Measurements from ENCODE around the gene CDYL.

The CDYL gene

DNA sequence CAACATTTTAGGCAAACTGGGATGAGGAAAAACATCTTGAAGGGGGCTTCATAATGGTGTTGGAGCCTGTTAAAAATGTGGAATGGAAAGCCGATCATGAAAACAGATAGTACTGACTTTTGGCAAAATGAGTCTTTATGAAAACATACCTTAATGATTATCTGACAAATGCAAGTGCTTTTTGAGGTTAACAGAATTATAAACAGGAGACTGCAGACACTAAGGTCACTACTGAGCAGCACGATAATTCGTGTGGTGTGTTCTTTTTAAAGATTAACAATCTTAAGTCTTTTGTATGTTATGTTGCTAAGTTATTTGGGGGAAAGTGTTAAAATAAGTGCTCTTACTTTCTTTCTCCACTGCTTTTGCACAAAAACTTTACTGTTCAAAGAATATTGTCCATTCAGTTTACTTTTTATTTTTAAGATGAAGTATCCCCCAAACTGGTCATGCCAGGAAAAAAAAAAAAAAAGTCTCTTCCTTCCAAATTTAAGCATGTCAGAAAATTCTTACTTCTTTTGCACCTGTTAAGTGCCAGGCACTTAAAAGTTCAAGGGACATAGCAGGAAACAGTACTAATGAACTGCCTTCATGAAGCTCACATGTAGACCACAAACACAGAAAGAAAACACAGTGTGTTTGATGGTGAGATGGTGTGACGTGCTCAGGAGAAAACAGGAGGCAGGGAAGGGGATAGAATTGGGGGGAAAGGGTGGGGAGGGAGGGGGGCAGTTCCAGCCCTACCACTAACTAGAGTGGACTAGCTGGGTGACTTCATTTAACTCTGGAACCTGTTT, 73.2 kb downstream of the CDYL start:
- no peak for TF ChIP-seq TAF1 (IDR thresholded peaks at IDR 0.05; ENCODE audit: low read depth)

DNA sequence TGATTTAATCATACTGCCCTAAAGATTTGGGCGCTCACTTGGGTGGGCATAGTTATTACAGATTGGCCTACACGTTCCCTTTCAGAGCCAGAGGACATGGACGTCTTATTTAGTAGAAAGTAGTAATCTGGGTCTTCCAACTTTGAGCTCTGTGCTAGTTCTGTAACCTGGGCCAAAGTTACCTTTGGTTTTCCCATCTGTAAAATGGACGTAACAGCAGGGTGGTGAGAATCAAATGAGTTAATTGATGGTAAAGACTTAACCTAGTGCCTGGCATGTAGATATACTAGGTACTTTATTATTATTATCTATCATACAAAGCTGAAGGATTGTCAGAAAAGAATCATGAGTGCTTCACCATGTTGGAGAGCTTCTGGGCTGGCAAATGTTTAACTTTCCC, 74.8 kb downstream of the CDYL start:
- TF ChIP-seq NFIC (IDR thresholded peaks at IDR 0.05), result no peak
- TF ChIP-seq CEBPB (IDR thresholded peaks at IDR 0.05), result no peak
- no peak for TF ChIP-seq YY1 (IDR thresholded peaks at IDR 0.05; ENCODE audit: low read depth)
- no peak for TF ChIP-seq EP300 (IDR thresholded peaks at IDR 0.05; ENCODE audit: borderline replicate concordance)

DNA sequence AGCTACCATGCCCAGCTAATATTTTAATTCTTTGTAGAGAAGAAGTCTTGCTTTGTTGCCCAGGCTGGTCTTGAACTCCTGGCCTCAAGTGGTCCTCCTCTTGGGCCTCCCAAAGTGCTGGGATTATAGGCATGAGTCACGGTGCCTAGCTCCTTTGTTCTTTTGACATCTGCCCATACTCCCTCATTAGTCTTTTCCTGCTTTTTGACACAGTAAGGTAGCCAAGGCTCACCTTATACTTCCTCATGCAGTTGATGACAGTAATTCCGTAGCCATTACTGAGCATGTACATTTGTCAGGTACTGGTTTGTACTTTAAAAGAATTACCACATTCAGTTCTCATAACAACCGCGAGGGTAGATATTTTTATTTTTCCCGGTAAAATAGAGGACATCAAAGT, 76.7 kb downstream of the CDYL start:
- TF ChIP-seq, protein P1, sequence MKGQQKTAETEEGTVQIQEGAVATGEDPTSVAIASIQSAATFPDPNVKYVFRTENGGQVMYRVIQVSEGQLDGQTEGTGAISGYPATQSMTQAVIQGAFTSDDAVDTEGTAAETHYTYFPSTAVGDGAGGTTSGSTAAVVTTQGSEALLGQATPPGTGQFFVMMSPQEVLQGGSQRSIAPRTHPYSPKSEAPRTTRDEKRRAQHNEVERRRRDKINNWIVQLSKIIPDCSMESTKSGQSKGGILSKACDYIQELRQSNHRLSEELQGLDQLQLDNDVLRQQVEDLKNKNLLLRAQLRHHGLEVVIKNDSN (IDR thresholded peaks at IDR 0.05), result no peak
- TF ChIP-seq ZBTB7A (IDR thresholded peaks at IDR 0.05; ENCODE audit: low read depth) (no peak), TAF1 (IDR thresholded peaks at IDR 0.05; ENCODE audit: low read depth) (no peak), EP300 (IDR thresholded peaks at IDR 0.05; ENCODE audit: borderline replicate concordance) (no peak), RAD21 (IDR thresholded peaks at IDR 0.05; ENCODE audit: low read depth) (no peak), CEBPB (IDR thresholded peaks at IDR 0.05) (no peak), FOXM1 (IDR thresholded peaks at IDR 0.05; ENCODE audit: borderline replicate concordance, low read depth) (no peak), NFIC (IDR thresholded peaks at IDR 0.05) (no peak), CREB1 (IDR thresholded peaks at IDR 0.05; ENCODE audit: low read depth) (no peak), EGR1 (IDR thresholded peaks at IDR 0.05) (no peak), TCF12 (IDR thresholded peaks at IDR 0.05; ENCODE audit: low read depth) (no peak), TEAD4 (IDR thresholded peaks at IDR 0.05) (no peak), YY1 (IDR thresholded peaks at IDR 0.05; ENCODE audit: low read depth) (no peak)
- TF ChIP-seq, protein P2, sequence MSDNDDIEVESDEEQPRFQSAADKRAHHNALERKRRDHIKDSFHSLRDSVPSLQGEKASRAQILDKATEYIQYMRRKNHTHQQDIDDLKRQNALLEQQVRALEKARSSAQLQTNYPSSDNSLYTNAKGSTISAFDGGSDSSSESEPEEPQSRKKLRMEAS (IDR thresholded peaks at IDR 0.05), result no peak
- TF ChIP-seq, protein P3, sequence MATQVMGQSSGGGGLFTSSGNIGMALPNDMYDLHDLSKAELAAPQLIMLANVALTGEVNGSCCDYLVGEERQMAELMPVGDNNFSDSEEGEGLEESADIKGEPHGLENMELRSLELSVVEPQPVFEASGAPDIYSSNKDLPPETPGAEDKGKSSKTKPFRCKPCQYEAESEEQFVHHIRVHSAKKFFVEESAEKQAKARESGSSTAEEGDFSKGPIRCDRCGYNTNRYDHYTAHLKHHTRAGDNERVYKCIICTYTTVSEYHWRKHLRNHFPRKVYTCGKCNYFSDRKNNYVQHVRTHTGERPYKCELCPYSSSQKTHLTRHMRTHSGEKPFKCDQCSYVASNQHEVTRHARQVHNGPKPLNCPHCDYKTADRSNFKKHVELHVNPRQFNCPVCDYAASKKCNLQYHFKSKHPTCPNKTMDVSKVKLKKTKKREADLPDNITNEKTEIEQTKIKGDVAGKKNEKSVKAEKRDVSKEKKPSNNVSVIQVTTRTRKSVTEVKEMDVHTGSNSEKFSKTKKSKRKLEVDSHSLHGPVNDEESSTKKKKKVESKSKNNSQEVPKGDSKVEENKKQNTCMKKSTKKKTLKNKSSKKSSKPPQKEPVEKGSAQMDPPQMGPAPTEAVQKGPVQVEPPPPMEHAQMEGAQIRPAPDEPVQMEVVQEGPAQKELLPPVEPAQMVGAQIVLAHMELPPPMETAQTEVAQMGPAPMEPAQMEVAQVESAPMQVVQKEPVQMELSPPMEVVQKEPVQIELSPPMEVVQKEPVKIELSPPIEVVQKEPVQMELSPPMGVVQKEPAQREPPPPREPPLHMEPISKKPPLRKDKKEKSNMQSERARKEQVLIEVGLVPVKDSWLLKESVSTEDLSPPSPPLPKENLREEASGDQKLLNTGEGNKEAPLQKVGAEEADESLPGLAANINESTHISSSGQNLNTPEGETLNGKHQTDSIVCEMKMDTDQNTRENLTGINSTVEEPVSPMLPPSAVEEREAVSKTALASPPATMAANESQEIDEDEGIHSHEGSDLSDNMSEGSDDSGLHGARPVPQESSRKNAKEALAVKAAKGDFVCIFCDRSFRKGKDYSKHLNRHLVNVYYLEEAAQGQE (IDR thresholded peaks at IDR 0.05; ENCODE audit: low read depth), result no peak

DNA sequence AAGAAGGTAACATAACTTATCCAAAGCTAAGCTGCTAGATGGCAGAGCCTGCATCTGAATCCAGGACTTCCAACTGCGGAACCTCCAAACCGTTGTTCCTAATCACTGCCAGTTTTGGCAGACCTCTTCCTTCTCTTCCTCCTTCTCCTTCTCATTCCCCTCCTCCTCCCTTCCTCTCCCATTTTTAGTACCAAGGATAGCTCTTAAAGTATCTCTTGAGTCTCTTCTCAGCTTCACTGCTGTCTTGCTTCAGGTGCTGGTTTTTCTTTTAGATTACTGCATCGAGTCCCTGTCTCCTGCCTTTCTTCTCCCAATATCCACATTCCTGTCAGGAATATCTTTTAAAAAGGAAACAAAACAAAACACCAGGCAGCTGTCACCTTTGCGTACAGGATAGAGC, 77.1 kb downstream of the CDYL start:
- TF ChIP-seq, protein P3 (IDR thresholded peaks at IDR 0.05; ENCODE audit: low read depth), result peak; percentile 78
- no peak for TF ChIP-seq RAD21 (IDR thresholded peaks at IDR 0.05; ENCODE audit: low read depth)

DNA sequence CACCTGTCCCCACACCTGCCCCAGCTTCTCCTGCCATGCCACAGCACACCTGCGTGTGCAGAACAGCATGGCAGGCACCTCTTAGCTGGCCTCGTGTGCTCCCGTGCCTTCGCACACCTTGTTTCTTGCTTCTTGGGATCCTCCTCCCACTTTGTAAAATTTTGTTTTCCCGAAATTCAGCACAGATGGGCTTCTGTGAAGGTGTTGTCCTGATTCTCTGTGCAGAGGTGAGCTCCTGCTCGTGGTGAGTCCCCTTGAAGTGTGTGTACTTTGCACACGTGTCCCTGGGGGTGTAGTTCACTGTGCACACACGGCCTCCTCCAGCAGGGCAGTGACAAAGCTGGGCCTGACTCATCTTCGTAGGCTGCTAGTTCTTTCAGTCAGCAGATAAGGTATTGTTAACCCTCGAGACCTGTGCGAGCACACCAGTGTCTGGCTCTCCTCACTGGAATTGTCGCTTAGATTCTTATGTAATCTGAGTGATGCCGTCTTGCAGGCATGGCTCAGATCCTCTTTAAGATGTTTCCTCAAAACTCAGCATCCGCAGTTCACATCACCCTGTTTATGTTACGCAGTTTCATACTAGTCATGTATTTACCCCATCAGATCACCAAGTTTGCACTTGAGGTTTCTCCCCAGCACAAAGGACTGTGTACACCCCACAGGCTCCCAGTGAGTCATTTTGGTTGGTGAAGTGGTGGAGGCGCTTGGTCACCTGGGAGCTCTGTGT, 77.7 kb downstream of the CDYL start:
- TF ChIP-seq, protein P3 (IDR thresholded peaks at IDR 0.05; ENCODE audit: low read depth), result no peak
- TF ChIP-seq TEAD4 (IDR thresholded peaks at IDR 0.05), result no peak
- TF ChIP-seq FOXM1 (IDR thresholded peaks at IDR 0.05; ENCODE audit: borderline replicate concordance, low read depth), result no peak
- no peak for TF ChIP-seq ZBTB7A (IDR thresholded peaks at IDR 0.05; ENCODE audit: low read depth)
- TF ChIP-seq CREB1 (IDR thresholded peaks at IDR 0.05; ENCODE audit: low read depth), result no peak

DNA sequence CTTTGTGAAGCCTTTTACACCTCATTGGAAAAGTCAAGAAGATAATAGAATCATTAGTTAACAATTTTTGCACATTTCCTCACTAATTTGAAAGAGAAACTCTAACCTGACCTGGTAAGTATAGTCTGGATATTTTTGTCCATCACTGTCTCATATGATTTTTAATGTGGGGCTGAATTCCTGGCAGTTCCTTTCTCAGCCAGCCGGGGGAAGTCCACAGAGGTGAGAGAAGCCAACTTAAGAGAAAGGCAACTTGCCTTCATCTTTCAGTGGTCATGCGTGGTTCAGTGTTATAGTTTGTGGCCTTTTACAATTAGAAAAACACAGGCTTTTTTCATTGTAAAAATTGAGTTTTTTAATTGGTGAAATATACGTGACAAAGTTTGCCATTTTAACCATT, 80.6 kb downstream of the CDYL start:
- TF ChIP-seq CREB1 (IDR thresholded peaks at IDR 0.05; ENCODE audit: low read depth) (no peak), CEBPB (IDR thresholded peaks at IDR 0.05) (no peak), YY1 (IDR thresholded peaks at IDR 0.05; ENCODE audit: low read depth) (no peak), EP300 (IDR thresholded peaks at IDR 0.05; ENCODE audit: borderline replicate concordance) (no peak), FOXM1 (IDR thresholded peaks at IDR 0.05; ENCODE audit: borderline replicate concordance, low read depth) (no peak), RAD21 (IDR thresholded peaks at IDR 0.05; ENCODE audit: low read depth) (no peak), TAF1 (IDR thresholded peaks at IDR 0.05; ENCODE audit: low read depth) (no peak), TCF12 (IDR thresholded peaks at IDR 0.05; ENCODE audit: low read depth) (no peak), ZBTB7A (IDR thresholded peaks at IDR 0.05; ENCODE audit: low read depth) (no peak), EGR1 (IDR thresholded peaks at IDR 0.05) (no peak), TEAD4 (IDR thresholded peaks at IDR 0.05) (no peak), NFIC (IDR thresholded peaks at IDR 0.05) (no peak)
- TF ChIP-seq, protein P1 (IDR thresholded peaks at IDR 0.05), result no peak
- TF ChIP-seq, protein P3 (IDR thresholded peaks at IDR 0.05; ENCODE audit: low read depth), result no peak
- TF ChIP-seq, protein P2 (IDR thresholded peaks at IDR 0.05), result no peak

Measured in Ishikawa (cell line).